ENCODE measurements around the gene WDR38. TPM values are rescaled to one million over a fixed set of nuclear protein-coding genes. Genes with fewer than 3 reads are reported as not detected.

Gene WDR38
- total RNA-seq, 1 experiment from 2014 or later, result not detected

GRCh38 chr9:124805186-124805585 lies 48.1 kb upstream of the WDR38 start:
- no peak overlapping the region for H3K4me3 ChIP-seq (ENCODE audit: low read depth in 2 of 2, low read length in 2 of 2)
- ATAC-seq, result no peak
- no peak for DNase-seq (ENCODE audit: low read depth, low spot score)
- CTCF ChIA-PET, result no interaction called here
- in situ Hi-C loops (cut with HindIII; ENCODE audit: low pct_unique_long_range_greater_than_20kb, low sequenced_read_pairs) (no loop called here), intact Hi-C loops (cut with micrococcal nuclease; ENCODE audit: unreplicated experiment) (no loop called here)
- POLR2A ChIA-PET, result no interaction called here
- no peaks in the 10 kb centered on the region for H3K27me3 ChIP-seq (ENCODE audit: control insufficient read depth, insufficient read depth, low read length)
- H3K9me3 ChIP-seq (ENCODE audit: control insufficient read depth, insufficient read depth, low read depth, low read length), result no peaks in the 10 kb centered on the region
- H3K4me1 ChIP-seq (ENCODE audit: control insufficient read depth, insufficient read depth, low read length), result no peaks in the 10 kb centered on the region
- TF ChIP-seq REST (IDR thresholded peaks at IDR 0.05; ENCODE audit: insufficient read depth in 1 of 2, low read depth in 2 of 2, low read length in 1 of 2) (no peak), TCF7L2 (IDR thresholded peaks at IDR 0.05; ENCODE audit: low read depth, low read length) (no peak), POLR2AphosphoS5 (IDR thresholded peaks at IDR 0.05; ENCODE audit: low read depth, low read length) (no peak), SIN3A (IDR thresholded peaks at IDR 0.05; ENCODE audit: borderline replicate concordance, insufficient read depth, low read depth, low read length) (no peak), CTCF (IDR thresholded peaks at IDR 0.05) (no peak)
- H3K36me3 ChIP-seq (ENCODE audit: control insufficient read depth, insufficient read depth, low read length), result no peaks in the 10 kb centered on the region; the same call in 1 of the 2 replicates
- H3K27ac ChIP-seq (ENCODE audit: low read length), result no peak overlapping the region
- BruUV-seq (replicated peaks), result no TSS peak

- Histone ChIP-seq H3K9me3 (ENCODE audit: control insufficient read depth, insufficient read depth, low read depth, low read length) (no peaks in the 10 kb centered on the region), H3K27me3 (ENCODE audit: control insufficient read depth, insufficient read depth, low read length) (no peaks in the 10 kb centered on the region), H3K4me3 (ENCODE audit: low read depth in 2 of 2, low read length in 2 of 2) (no peak overlapping the region), H3K4me1 (ENCODE audit: control insufficient read depth, insufficient read depth, low read length) (peaks cover under 1% of the 10 kb centered on the region), H3K36me3 (ENCODE audit: control insufficient read depth, insufficient read depth, low read length) (no peaks in the 10 kb centered on the region; the same call in 1 of the 2 replicates), H3K27ac (ENCODE audit: low read length) (no peak overlapping the region)
- TF ChIP-seq POLR2AphosphoS5 (IDR thresholded peaks at IDR 0.05; ENCODE audit: low read depth, low read length), result no peak
- TF ChIP-seq REST (IDR thresholded peaks at IDR 0.05; ENCODE audit: insufficient read depth in 1 of 2, low read depth in 2 of 2, low read length in 1 of 2), result no peak
- TF ChIP-seq TCF7L2 (IDR thresholded peaks at IDR 0.05; ENCODE audit: low read depth, low read length), result no peak
- TF ChIP-seq CTCF (IDR thresholded peaks at IDR 0.05), result no peak
- TF ChIP-seq SIN3A (IDR thresholded peaks at IDR 0.05; ENCODE audit: borderline replicate concordance, insufficient read depth, low read depth, low read length), result no peak
- no TSS peak for BruUV-seq (replicated peaks)
- in situ Hi-C loops (cut with HindIII; ENCODE audit: low pct_unique_long_range_greater_than_20kb, low sequenced_read_pairs) (no loop called here), intact Hi-C loops (cut with micrococcal nuclease; ENCODE audit: unreplicated experiment) (no loop called here)
- ChIA-PET CTCF (interaction anchor here (0.6 to 0.8 kb wide), 2 partner anchors 33 to 34 kb away, joined by 4 to 10 read pairs; no protein-coding TSS in a partner anchor), POLR2A (interaction anchor here (0.6 kb wide), 1 partner anchor 396 kb away, joined by 3 read pairs; no protein-coding TSS in a partner anchor)
- ATAC-seq, result no peak
- DNase-seq (ENCODE audit: low read depth, low spot score), result no peak
Measured at GRCh38 chr9:124808246-124808956, 44.9 kb upstream of the WDR38 start.

Data from Panc1 (cell line).